Panc1 (cell line): Measurements from ENCODE around the gene CALD1. TPM values are rescaled to one million over a fixed set of nuclear protein-coding genes. Genes with fewer than 3 reads are reported as not detected.

Experiments
- ATAC-seq: fragments of 200-7000 bp; cut with Tn5 transposase; 2 replicates; pipeline ENCODE4 v1.9.1; 2020; ENCODE audit warnings: mild to moderate bottlenecking, moderate library complexity
- BruUV-seq: library from RNA; stranded (reverse); fragments of 400-500 nt; replicated peaks from 2 replicates; lab custom pipeline; 2021; lab: Mats Ljungman, UMichigan
- CTCF ChIA-PET: fragments of 300-600 bp; sonication (Branson Sonifier 250); formaldehyde crosslinking; loops from one replicate; lab custom pipeline; 2022; ENCODE audit warnings: antibody characterized with exemption; lab: Charles Lee
- POLR2A ChIA-PET: fragments of 300-600 bp; sonication (Branson Sonifier 250); formaldehyde crosslinking; loops from one replicate; lab custom pipeline; 2022; ENCODE audit warnings: antibody characterized with exemption; lab: Charles Lee
- DNase-seq: peaks from one replicate; pipeline ENCODE4 v3.0.0-alpha.2; 2010; ENCODE audit warnings: low read depth, low spot score
- H3K27ac ChIP-seq: 2 replicates; pipeline ENCODE4 v1.5.1; 2011; ENCODE audit warnings: mild to moderate bottlenecking, low read length, inconsistent platforms
- H3K27me3 ChIP-seq: fragments of 200-500 bp; sonication (Bioruptor generic); 2 replicates; pipeline ENCODE4 v1.6.0; 2014; ENCODE audit warnings: low read length, inconsistent platforms; ENCODE audit not compliant: control insufficient read depth, insufficient read depth
- H3K36me3 ChIP-seq: fragments of 200-500 bp; sonication (Bioruptor generic); 2 replicates; pipeline ENCODE4 v1.5.1; 2014; ENCODE audit warnings: inconsistent platforms, mild to moderate bottlenecking, low read length, moderate library complexity; ENCODE audit not compliant: control insufficient read depth, insufficient read depth
- H3K4me1 ChIP-seq: 2 replicates; pipeline ENCODE4 v1.5.1; 2011; ENCODE audit warnings: inconsistent platforms, mild to moderate bottlenecking, low read length, moderate library complexity; ENCODE audit not compliant: control insufficient read depth, insufficient read depth
- H3K4me3 ChIP-seq, 2 experiments: 2 replicates each; pipeline ENCODE4 v1.5.1; 2011 to 2012; ENCODE audit warnings: low read depth in 2 of 2, low read length in 2 of 2, mild to moderate bottlenecking in 2 of 2, inconsistent platforms in 1 of 2, moderate library complexity in 1 of 2
- H3K9me3 ChIP-seq: fragments of 200-500 bp; sonication (Bioruptor generic); 2 replicates; pipeline ENCODE4 v1.5.1; 2014; ENCODE audit warnings: low read depth, mild to moderate bottlenecking, inconsistent platforms, low read length, moderate library complexity; ENCODE audit not compliant: control insufficient read depth, insufficient read depth
- CTCF ChIP-seq: fragments of 450-650 bp; IDR thresholded peaks from 2 replicates; pipeline ENCODE4 v1.5.1; 2017; ENCODE audit warnings: mild to moderate bottlenecking
- POLR2AphosphoS5 ChIP-seq: IDR thresholded peaks from 2 replicates; pipeline ENCODE4 v1.6.1; 2012; ENCODE audit warnings: mild to moderate bottlenecking, low read depth, low read length, moderate library complexity
- REST ChIP-seq, 2 experiments: IDR thresholded peaks; 2 replicates each; pipeline ENCODE4 v1.6.1; 2011 to 2012; ENCODE audit warnings: low read depth in 2 of 2, control low read depth in 1 of 2, low read length in 1 of 2, mild to moderate bottlenecking in 1 of 2, moderate library complexity in 1 of 2; ENCODE audit not compliant: insufficient read depth in 1 of 2
- SIN3A ChIP-seq: IDR thresholded peaks from 2 replicates; pipeline ENCODE4 v1.6.1; 2012; ENCODE audit warnings: low read depth, mild to moderate bottlenecking, low read length, moderate library complexity, borderline replicate concordance; ENCODE audit not compliant: insufficient read depth
- TCF7L2 ChIP-seq: IDR thresholded peaks from 2 replicates; pipeline ENCODE4 v1.6.1; 2011; ENCODE audit warnings: mild to moderate bottlenecking, low read depth, low read length, inconsistent platforms
- in situ Hi-C: cut with HindIII; loops from 2 replicates; pipeline ENCODE4 v1.10.0; 2016; ENCODE audit warnings: low sequenced_read_pairs, low pct_unique_long_range_greater_than_20kb
- intact Hi-C: fragments of 100-400 bp; cut with micrococcal nuclease; formaldehyde crosslinking; loops from one replicate; pipeline ENCODE4 v1.10.0; 2022; ENCODE audit not compliant: unreplicated experiment
- total RNA-seq: library from RNA; stranded (reverse); gene quantifications from one replicate; pipeline ENCODE4 v1.2.1, GENCODE V29; 2021; ENCODE audit not compliant: unreplicated experiment

Gene CALD1
- total RNA-seq, 1 experiment from 2014 or later, result 9.2 TPM

GRCh38 chr7:134732728-134733127 lies 46.7 kb upstream of the CALD1 start:
- ChIA-PET POLR2A (interaction anchor here (0.6 kb wide), 1 partner anchor 548 kb away, joined by 4 read pairs; no protein-coding TSS in a partner anchor), CTCF (no interaction called here)
- in situ Hi-C loops, result no loop called here
- no peak overlapping the region for H3K4me3 ChIP-seq
- no peak for TF ChIP-seq TCF7L2
- no peak for TF ChIP-seq POLR2AphosphoS5
- TF ChIP-seq SIN3A, result no peak
- no peak for TF ChIP-seq CTCF
- TF ChIP-seq REST (IDR thresholded peaks at IDR 0.05; ENCODE audit: insufficient read depth in 1 of 2, low read depth in 2 of 2, low read length in 1 of 2), result no peak
- DNase-seq (no peak), ATAC-seq (no peak)
- BruUV-seq, result no TSS peak
- no peaks in the 10 kb centered on the region for H3K9me3 ChIP-seq
- no peaks in the 10 kb centered on the region for H3K4me1 ChIP-seq
- H3K27ac ChIP-seq, result no peak overlapping the region
- intact Hi-C loops, result no loop called here
- no peaks in the 10 kb centered on the region for H3K27me3 ChIP-seq
- no peaks in the 10 kb centered on the region for H3K36me3 ChIP-seq

- ChIA-PET POLR2A (no interaction called here), CTCF (no interaction called here)
- Histone ChIP-seq H3K27ac (no peak overlapping the region), H3K36me3 (no peaks in the 10 kb centered on the region), H3K9me3 (no peaks in the 10 kb centered on the region), H3K4me3 (no peak overlapping the region), H3K4me1 (no peaks in the 10 kb centered on the region), H3K27me3 (no peaks in the 10 kb centered on the region)
- intact Hi-C loops, result no loop called here
- DNase-seq (no peak), ATAC-seq (no peak)
- in situ Hi-C loops, result no loop called here
- TF ChIP-seq CTCF (no peak), SIN3A (no peak), TCF7L2 (no peak), POLR2AphosphoS5 (no peak), REST (IDR thresholded peaks at IDR 0.05; ENCODE audit: insufficient read depth in 1 of 2, low read depth in 2 of 2, low read length in 1 of 2) (no peak)
- BruUV-seq, result no TSS peak
These were observed 43.1 kb upstream of the CALD1 start for GRCh38 chr7:134736381-134736780.
